ENCODE results near the gene CLK3.
"Not testable (repeated sequence)": the region's sequence is repeated elsewhere in the genome, so short reads cannot be mapped to it uniquely, and the experiment has no call there.

Gene CLK3

GRCh38 chr15:74642734-74643664, 27.4 kb downstream of the CLK3 start:
- Histone ChIP-seq H3K27ac (ENCODE audit: low read length) (no peak overlapping the region), H3K4me3 (ENCODE audit: low read length) (no peak overlapping the region), H3K9me3 (ENCODE audit: control insufficient read depth, insufficient read depth, low read length) (no peaks in the 10 kb centered on the region), H3K36me3 (ENCODE audit: control insufficient read depth, insufficient read depth, low read length) (no peaks in the 10 kb centered on the region), H3K4me1 (ENCODE audit: control insufficient read depth, insufficient read depth, low read length) (no peaks in the 10 kb centered on the region), H3K27me3 (ENCODE audit: control insufficient read depth, insufficient read depth, low read length) (no peaks in the 10 kb centered on the region)
- no peak for DNase-seq (ENCODE audit: low read depth, low spot score)
- WGBS (ENCODE audit: insufficient coverage, insufficient read length), result no CpG with 5 or more reads among the region's 11 CpGs

GRCh38 chr15:74643665-74644204, 28.1 kb downstream of the CLK3 start:
- no peaks in the 10 kb centered on the region for H3K36me3 ChIP-seq (ENCODE audit: control insufficient read depth, insufficient read depth, low read length)
- H3K4me1 ChIP-seq (ENCODE audit: control insufficient read depth, insufficient read depth, low read length), result no peaks in the 10 kb centered on the region
- DNase-seq (ENCODE audit: low read depth, low spot score), result no peak
- no peak overlapping the region for H3K4me3 ChIP-seq (ENCODE audit: low read length)
- no peaks in the 10 kb centered on the region for H3K27me3 ChIP-seq (ENCODE audit: control insufficient read depth, insufficient read depth, low read length)
- no peak overlapping the region for H3K27ac ChIP-seq (ENCODE audit: low read length)
- H3K9me3 ChIP-seq (ENCODE audit: control insufficient read depth, insufficient read depth, low read length), result no peaks in the 10 kb centered on the region
- no CpG with 5 or more reads among the region's 2 CpGs for WGBS (ENCODE audit: insufficient coverage, insufficient read length)

- no peak overlapping the region for H3K4me3 ChIP-seq (ENCODE audit: low read length)
- no peaks in the 10 kb centered on the region for H3K27me3 ChIP-seq (ENCODE audit: control insufficient read depth, insufficient read depth, low read length)
- H3K27ac ChIP-seq (ENCODE audit: low read length), result no peak overlapping the region
- H3K4me1 ChIP-seq (ENCODE audit: control insufficient read depth, insufficient read depth, low read length), result no peaks in the 10 kb centered on the region
- no peaks in the 10 kb centered on the region for H3K36me3 ChIP-seq (ENCODE audit: control insufficient read depth, insufficient read depth, low read length)
- no peak for DNase-seq (ENCODE audit: low read depth, low spot score)
- no peaks in the 10 kb centered on the region for H3K9me3 ChIP-seq (ENCODE audit: control insufficient read depth, insufficient read depth, low read length)
Measured at GRCh38 chr15:74646480-74646879, 30.8 kb downstream of the CLK3 start.

DNA sequence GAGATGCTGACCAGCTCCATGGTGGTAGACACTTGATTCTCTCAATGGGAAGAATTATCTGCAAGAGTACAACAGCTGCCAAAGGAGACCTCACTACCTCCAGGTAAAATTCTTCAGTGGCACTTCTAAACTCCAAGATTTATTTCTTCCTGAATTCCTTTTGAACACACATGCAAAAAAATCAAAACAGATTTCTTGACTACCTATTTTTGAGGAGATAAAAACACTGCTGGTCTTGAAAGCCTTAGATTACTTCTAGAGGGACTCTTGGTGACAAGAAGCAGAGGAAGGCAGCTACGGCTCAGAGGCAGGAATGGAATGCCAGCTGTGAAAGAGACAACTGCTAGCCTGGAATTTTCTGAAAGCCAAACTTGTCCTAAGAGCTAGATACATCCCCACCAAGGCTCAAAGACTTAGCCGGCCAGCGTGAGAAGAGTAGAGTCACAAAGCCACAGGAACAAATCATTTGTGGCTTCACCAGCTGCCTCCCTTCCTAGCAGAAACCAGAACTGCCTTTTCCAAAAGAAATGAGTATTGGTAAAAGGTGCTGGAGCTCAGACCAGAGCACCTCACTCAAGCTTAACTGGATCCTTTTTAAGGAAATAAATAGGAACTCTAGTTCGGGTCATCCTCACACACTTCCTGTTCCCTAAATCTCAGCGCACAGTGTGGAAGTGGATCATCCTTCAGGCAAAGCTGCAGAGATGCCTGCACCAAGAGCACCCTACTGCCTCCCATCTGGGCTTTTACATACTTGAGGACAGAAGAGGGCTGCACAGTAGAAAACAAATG, 32.6 kb downstream of the CLK3 start:
- Histone ChIP-seq H3K4me3 (ENCODE audit: low read length) (no peak overlapping the region), H3K9me3 (ENCODE audit: control insufficient read depth, insufficient read depth, low read length) (no peaks in the 10 kb centered on the region), H3K27me3 (ENCODE audit: control insufficient read depth, insufficient read depth, low read length) (no peaks in the 10 kb centered on the region), H3K36me3 (ENCODE audit: control insufficient read depth, insufficient read depth, low read length) (no peaks in the 10 kb centered on the region), H3K27ac (ENCODE audit: low read length) (no peak overlapping the region), H3K4me1 (ENCODE audit: control insufficient read depth, insufficient read depth, low read length) (no peaks in the 10 kb centered on the region)
- DNase-seq (ENCODE audit: low read depth, low spot score), result no peak
- no CpG with 5 or more reads among the region's 5 CpGs for WGBS (ENCODE audit: insufficient coverage, insufficient read length)

DNA sequence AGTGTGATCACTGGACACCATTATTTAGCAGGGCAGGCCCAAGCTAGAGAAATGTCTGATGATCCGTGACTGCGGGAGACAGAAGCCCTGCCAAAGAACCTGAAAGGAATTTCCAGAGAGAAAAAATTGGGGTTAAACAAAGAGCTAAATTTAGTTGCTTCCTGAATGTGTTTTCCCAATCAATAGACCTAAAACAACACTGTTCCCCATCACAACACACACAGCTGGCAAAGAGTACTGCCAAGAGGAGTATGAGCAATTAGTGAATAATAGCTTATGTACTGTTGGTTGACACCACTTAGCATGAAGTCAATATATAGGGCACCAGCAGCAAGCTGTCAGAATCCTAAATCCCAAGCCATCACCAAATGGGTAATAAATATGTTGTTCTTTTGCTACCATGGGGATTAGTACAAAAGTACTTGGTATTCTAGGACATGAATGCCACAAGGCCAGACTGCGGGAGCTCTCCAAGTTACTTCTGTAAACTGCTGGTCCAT, 35.7 kb downstream of the CLK3 start:
- Histone ChIP-seq H3K27me3 (ENCODE audit: control insufficient read depth, insufficient read depth, low read length) (no peaks in the 10 kb centered on the region), H3K4me1 (ENCODE audit: control insufficient read depth, insufficient read depth, low read length) (no peaks in the 10 kb centered on the region), H3K27ac (ENCODE audit: low read length) (no peak overlapping the region), H3K9me3 (ENCODE audit: control insufficient read depth, insufficient read depth, low read length) (no peaks in the 10 kb centered on the region), H3K36me3 (ENCODE audit: control insufficient read depth, insufficient read depth, low read length) (no peaks in the 10 kb centered on the region; the same call in 1 of the 2 replicates), H3K4me3 (ENCODE audit: low read length) (no peak overlapping the region)
- no peak for DNase-seq (ENCODE audit: low read depth, low spot score)
- WGBS (ENCODE audit: insufficient coverage, insufficient read length), result no CpG with 5 or more reads among the region's 3 CpGs

- no peak for DNase-seq (ENCODE audit: low read depth, low spot score)
- H3K4me1 ChIP-seq (ENCODE audit: control insufficient read depth, insufficient read depth, low read length), result no peaks in the 10 kb centered on the region
- no CpG with 5 or more reads among the region's 7 CpGs for WGBS (ENCODE audit: insufficient coverage, insufficient read length)
- H3K9me3 ChIP-seq (ENCODE audit: control insufficient read depth, insufficient read depth, low read length), result no peaks in the 10 kb centered on the region
- H3K27me3 ChIP-seq (ENCODE audit: control insufficient read depth, insufficient read depth, low read length), result no peaks in the 10 kb centered on the region
- no peak overlapping the region for H3K27ac ChIP-seq (ENCODE audit: low read length)
- no peak overlapping the region for H3K4me3 ChIP-seq (ENCODE audit: low read length)
- H3K36me3 ChIP-seq (ENCODE audit: control insufficient read depth, insufficient read depth, low read length), result no peaks in the 10 kb centered on the region; the same call in 1 of the 2 replicates
Measured at GRCh38 chr15:74653426-74654102, 37.9 kb downstream of the CLK3 start.

DNA sequence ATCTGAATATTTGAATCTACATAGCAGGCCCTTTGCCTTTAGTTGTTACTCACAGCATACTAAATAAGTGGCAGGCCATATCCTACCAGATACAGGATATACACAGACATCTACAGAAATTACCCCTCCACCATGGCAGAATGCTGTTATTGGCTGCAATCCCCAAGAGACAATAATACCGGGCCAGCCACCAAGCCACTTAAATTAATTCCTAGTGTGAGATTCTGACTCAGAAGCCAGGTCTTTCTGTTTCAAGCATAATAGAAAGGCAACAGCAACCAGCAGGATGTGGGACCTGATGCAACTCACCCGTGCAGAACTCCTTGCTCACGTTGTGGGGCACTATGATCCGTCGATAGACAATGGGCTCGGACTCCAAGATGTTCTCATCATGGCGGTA, 39.8 kb downstream of the CLK3 start:
- Histone ChIP-seq H3K4me3 (ENCODE audit: low read length) (no peak overlapping the region), H3K36me3 (ENCODE audit: control insufficient read depth, insufficient read depth, low read length) (no peaks in the 10 kb centered on the region; the same call in 1 of the 2 replicates), H3K9me3 (ENCODE audit: control insufficient read depth, insufficient read depth, low read length) (no peaks in the 10 kb centered on the region), H3K4me1 (ENCODE audit: control insufficient read depth, insufficient read depth, low read length) (no peaks in the 10 kb centered on the region), H3K27me3 (ENCODE audit: control insufficient read depth, insufficient read depth, low read length) (no peaks in the 10 kb centered on the region), H3K27ac (ENCODE audit: low read length) (no peak overlapping the region)
- no CpG with 5 or more reads among the region's 7 CpGs for WGBS (ENCODE audit: insufficient coverage, insufficient read length)
- no peak for DNase-seq (ENCODE audit: low read depth, low spot score)

- no CpG with 5 or more reads among the region's 6 CpGs for WGBS (ENCODE audit: insufficient coverage, insufficient read length)
- Histone ChIP-seq H3K36me3 (ENCODE audit: control insufficient read depth, insufficient read depth, low read length) (no peaks in the 10 kb centered on the region; the same call in 1 of the 2 replicates), H3K4me3 (ENCODE audit: low read length) (no peak overlapping the region), H3K9me3 (ENCODE audit: control insufficient read depth, insufficient read depth, low read length) (no peaks in the 10 kb centered on the region), H3K4me1 (ENCODE audit: control insufficient read depth, insufficient read depth, low read length) (no peaks in the 10 kb centered on the region), H3K27me3 (ENCODE audit: control insufficient read depth, insufficient read depth, low read length) (no peaks in the 10 kb centered on the region), H3K27ac (ENCODE audit: low read length) (no peak overlapping the region)
- no peak for DNase-seq (ENCODE audit: low read depth, low spot score)
Measured at GRCh38 chr15:74656935-74657535, 41.4 kb downstream of the CLK3 start.

- Histone ChIP-seq H3K9me3 (ENCODE audit: control insufficient read depth, insufficient read depth, low read length) (no peaks in the 10 kb centered on the region), H3K27me3 (ENCODE audit: control insufficient read depth, insufficient read depth, low read length) (no peaks in the 10 kb centered on the region), H3K27ac (ENCODE audit: low read length) (no peak overlapping the region), H3K4me3 (ENCODE audit: low read length) (no peak overlapping the region), H3K4me1 (ENCODE audit: control insufficient read depth, insufficient read depth, low read length) (no peaks in the 10 kb centered on the region), H3K36me3 (ENCODE audit: control insufficient read depth, insufficient read depth, low read length) (no peaks in the 10 kb centered on the region; the same call in 1 of the 2 replicates)
- DNase-seq (ENCODE audit: low read depth, low spot score), result no peak
- WGBS (ENCODE audit: insufficient coverage, insufficient read length), result no CpG with 5 or more reads among the region's 3 CpGs
Measured at GRCh38 chr15:74657846-74658245, 42.2 kb downstream of the CLK3 start.

GRCh38 chr15:74661280-74661679, 45.6 kb downstream of the CLK3 start:
- WGBS (ENCODE audit: insufficient coverage, insufficient read length), result no CpG with 5 or more reads among the region's 8 CpGs
- not testable (repeated sequence) for DNase-seq (ENCODE audit: low read depth, low spot score); H3K36me3 ChIP-seq (ENCODE audit: control insufficient read depth, insufficient read depth, low read length); H3K9me3 ChIP-seq (ENCODE audit: control insufficient read depth, insufficient read depth, low read length); H3K27me3 ChIP-seq (ENCODE audit: control insufficient read depth, insufficient read depth, low read length); H3K4me1 ChIP-seq (ENCODE audit: control insufficient read depth, insufficient read depth, low read length); H3K27ac ChIP-seq (ENCODE audit: low read length); H3K4me3 ChIP-seq (ENCODE audit: low read length)
